Loucy (cell line): ENCODE measurements around the gene SEL1L3.

Experiments used
- H2AFZ ChIP-seq: fragments of 200-600 bp; sonication (generic); 2 replicates; pipeline ENCODE4 v1.6.0; 2016; ENCODE audit warnings: antibody characterized with exemption, mild to moderate bottlenecking, low read length, moderate library complexity
- H3F3A ChIP-seq: fragments of 200-600 bp; 2 replicates; pipeline ENCODE4 v1.6.0; 2016; ENCODE audit warnings: antibody characterized with exemption, low read depth, mild to moderate bottlenecking
- H3K27me3 ChIP-seq: fragments of 200-600 bp; sonication (generic); 2 replicates; pipeline ENCODE4 v1.6.1; 2014; ENCODE audit warnings: low read length, mild to moderate bottlenecking; ENCODE audit not compliant: insufficient read depth, poor library complexity, severe bottlenecking
- H3K36me3 ChIP-seq: fragments of 200-600 bp; sonication (generic); 2 replicates; pipeline ENCODE4 v1.6.1; 2016; ENCODE audit warnings: low read length; ENCODE audit not compliant: insufficient read depth
- H3K4me1 ChIP-seq: fragments of 200-600 bp; sonication (generic); 2 replicates; pipeline ENCODE4 v1.5.1; 2014; ENCODE audit warnings: low read length, mild to moderate bottlenecking; ENCODE audit not compliant: insufficient read depth, poor library complexity, severe bottlenecking
- H3K4me2 ChIP-seq: fragments of 200-600 bp; sonication (generic); 2 replicates; pipeline ENCODE4 v1.6.0; 2014; ENCODE audit warnings: antibody characterized with exemption, low read length, low read depth, mild to moderate bottlenecking; ENCODE audit not compliant: poor library complexity, severe bottlenecking
- H3K4me3 ChIP-seq: fragments of 200-600 bp; sonication (generic); 2 replicates; pipeline ENCODE4 v1.5.1; 2014; ENCODE audit warnings: low read length, mild to moderate bottlenecking, mixed read lengths; ENCODE audit not compliant: poor library complexity, severe bottlenecking
- H3K79me2 ChIP-seq: fragments of 200-600 bp; sonication (generic); 2 replicates; pipeline ENCODE4 v1.6.1; 2014; ENCODE audit warnings: low read length; ENCODE audit not compliant: insufficient read depth
- H3K9ac ChIP-seq: fragments of 200-600 bp; sonication (generic); 2 replicates; pipeline ENCODE4 v1.6.0; 2014; ENCODE audit warnings: mild to moderate bottlenecking, low read depth, low read length, moderate library complexity; ENCODE audit not compliant: poor library complexity, severe bottlenecking
- H3K9me2 ChIP-seq: fragments of 200-600 bp; sonication (generic); replicated peaks from 2 replicates; pipeline ENCODE4 v1.6.1; 2016; ENCODE audit warnings: low read depth, low read length, mixed read lengths
- H3K9me3 ChIP-seq: fragments of 200-600 bp; sonication (generic); 2 replicates; pipeline ENCODE4 v1.6.1; 2014; ENCODE audit warnings: mild to moderate bottlenecking, antibody characterized with exemption, low read length, low read depth; ENCODE audit not compliant: insufficient read depth
- H4K20me1 ChIP-seq: fragments of 200-600 bp; sonication (generic); 2 replicates; pipeline ENCODE4 v1.6.0; 2014; ENCODE audit warnings: antibody characterized with exemption, low read length, mild to moderate bottlenecking; ENCODE audit not compliant: insufficient read depth, poor library complexity, severe bottlenecking
- CTCF ChIP-seq: fragments of 200-600 bp; sonication (generic); conservative IDR thresholded peaks from 2 replicates; pipeline ENCODE4 v1.5.1; 2014; ENCODE audit warnings: mild to moderate bottlenecking, antibody characterized with exemption, low read length
- EZH2phosphoT487 ChIP-seq: fragments of 200-600 bp; IDR thresholded peaks from 2 replicates; pipeline ENCODE4 v1.6.1; 2018; ENCODE audit warnings: antibody characterized with exemption, mild to moderate bottlenecking, moderate library complexity, borderline replicate concordance

The SEL1L3 gene

GRCh38 chr4:25834411-25835107, 28.2 kb downstream of the SEL1L3 start:
- H4K20me1 ChIP-seq, result no peaks in the 10 kb centered on the region
- no peaks in the 10 kb centered on the region for H3K36me3 ChIP-seq

GRCh38 chr4:25830548-25830947, 32.2 kb downstream of the SEL1L3 start:
- no peaks in the 10 kb centered on the region for H3K36me3 ChIP-seq
- H3K9ac ChIP-seq, result no peak overlapping the region
- H3K27me3 ChIP-seq, result no peaks in the 10 kb centered on the region
- H3K9me2 ChIP-seq, result no peaks in the 10 kb centered on the region
- H4K20me1 ChIP-seq, result no peaks in the 10 kb centered on the region
- H3K4me2 ChIP-seq, result no peak overlapping the region
- no peaks in the 10 kb centered on the region for H3F3A ChIP-seq
- no peak overlapping the region for H2AFZ ChIP-seq
- no peaks in the 10 kb centered on the region for H3K9me3 ChIP-seq
- no peak overlapping the region for H3K4me3 ChIP-seq
- TF ChIP-seq CTCF (no peak), EZH2phosphoT487 (no peak)
- H3K4me1 ChIP-seq, result no peaks in the 10 kb centered on the region
- H3K79me2 ChIP-seq, result no peaks in the 10 kb centered on the region

More at GRCh38 chr4:25834411-25835107, 28.2 kb downstream of the SEL1L3 start:
- TF ChIP-seq EZH2phosphoT487, result no peak
- TF ChIP-seq CTCF, result no peak
- Histone ChIP-seq H3K4me3 (no peak overlapping the region), H3K27me3 (no peaks in the 10 kb centered on the region), H3F3A (no peaks in the 10 kb centered on the region), H3K79me2 (no peaks in the 10 kb centered on the region), H3K9ac (no peak overlapping the region), H3K4me2 (no peak overlapping the region), H3K9me2 (no peaks in the 10 kb centered on the region), H2AFZ (no peak overlapping the region), H3K9me3 (no peaks in the 10 kb centered on the region), H3K4me1 (no peaks in the 10 kb centered on the region)

GRCh38 chr4:25827897-25828296, 34.9 kb downstream of the SEL1L3 start:
- no peaks in the 10 kb centered on the region for H3K27me3 ChIP-seq
- H2AFZ ChIP-seq, result no peak overlapping the region
- no peaks in the 10 kb centered on the region for H3K36me3 ChIP-seq
- no peak overlapping the region for H3K4me3 ChIP-seq
- TF ChIP-seq EZH2phosphoT487, result no peak
- no peak for TF ChIP-seq CTCF
- no peaks in the 10 kb centered on the region for H3K9me2 ChIP-seq
- H3K9me3 ChIP-seq, result no peaks in the 10 kb centered on the region
- no peaks in the 10 kb centered on the region for H3K4me1 ChIP-seq
- H3K9ac ChIP-seq, result no peak overlapping the region
- H3K79me2 ChIP-seq, result no peaks in the 10 kb centered on the region
- no peaks in the 10 kb centered on the region for H3F3A ChIP-seq
- H4K20me1 ChIP-seq, result no peaks in the 10 kb centered on the region
- H3K4me2 ChIP-seq, result no peak overlapping the region
